ENCODE data around the gene SPPL2B.

SPPL2B gene

GRCh38 chr19:2321565-2322283, 6.8 kb upstream of the SPPL2B start:
- no peak for TF ChIP-seq CEBPB (IDR thresholded peaks at IDR 0.05)

- TF ChIP-seq CREB1 (IDR thresholded peaks at IDR 0.05; ENCODE audit: low read depth) (no peak), YY1 (IDR thresholded peaks at IDR 0.05; ENCODE audit: low read depth) (no peak), TCF12 (IDR thresholded peaks at IDR 0.05; ENCODE audit: low read depth) (no peak), USF1 (IDR thresholded peaks at IDR 0.05) (no peak), CEBPB (IDR thresholded peaks at IDR 0.05) (no peak), ZBTB7A (IDR thresholded peaks at IDR 0.05; ENCODE audit: low read depth) (no peak), TEAD4 (IDR thresholded peaks at IDR 0.05) (no peak), NFIC (IDR thresholded peaks at IDR 0.05) (no peak)
- TF ChIP-seq, protein P1, sequence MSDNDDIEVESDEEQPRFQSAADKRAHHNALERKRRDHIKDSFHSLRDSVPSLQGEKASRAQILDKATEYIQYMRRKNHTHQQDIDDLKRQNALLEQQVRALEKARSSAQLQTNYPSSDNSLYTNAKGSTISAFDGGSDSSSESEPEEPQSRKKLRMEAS (IDR thresholded peaks at IDR 0.05) = no peak
Observed at GRCh38 chr19:2323707-2324106, 4.8 kb upstream of the SPPL2B start.

DNA sequence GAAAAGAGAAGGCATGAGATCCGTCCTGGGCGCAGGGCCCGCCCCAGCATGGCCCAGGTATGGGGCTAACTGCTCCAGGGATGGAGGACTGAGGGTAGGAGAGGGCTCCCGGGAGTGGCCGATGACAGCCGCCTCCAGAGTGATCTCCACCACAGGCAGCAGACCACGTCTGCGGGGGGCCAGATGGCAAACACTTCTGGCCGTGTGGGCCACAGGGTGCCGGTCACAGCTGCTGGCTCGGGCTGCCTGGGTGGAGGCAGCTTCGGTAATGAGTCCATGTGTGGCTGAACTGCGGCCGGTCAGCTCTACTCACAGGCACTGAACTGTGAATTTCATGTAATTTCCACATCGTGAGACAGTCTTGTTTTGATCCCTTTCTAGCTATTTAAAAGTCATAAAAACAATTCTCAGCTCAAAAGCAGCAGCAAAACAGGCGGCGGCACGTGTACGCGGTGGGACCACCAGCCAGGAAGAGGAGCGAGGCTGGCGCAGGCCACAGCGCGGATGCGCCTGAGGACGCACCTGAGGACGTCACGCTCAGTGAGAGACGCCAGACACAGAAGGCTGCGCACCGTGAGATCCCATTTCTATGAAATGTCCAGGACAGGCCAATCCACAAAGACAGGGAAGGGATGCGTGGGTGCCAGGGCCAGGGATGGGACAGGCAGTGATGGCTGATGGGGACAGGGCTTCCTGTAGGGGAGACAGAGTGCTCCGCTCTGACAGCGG, 4.1 kb upstream of the SPPL2B start:
- TF ChIP-seq TAF1 (IDR thresholded peaks at IDR 0.05; ENCODE audit: low read depth) (no peak), EGR1 (IDR thresholded peaks at IDR 0.05) (no peak), CEBPB (IDR thresholded peaks at IDR 0.05) (no peak), USF1 (IDR thresholded peaks at IDR 0.05) (no peak), ZBTB7A (IDR thresholded peaks at IDR 0.05; ENCODE audit: low read depth) (no peak), YY1 (IDR thresholded peaks at IDR 0.05; ENCODE audit: low read depth) (no peak), TEAD4 (IDR thresholded peaks at IDR 0.05) (no peak), TCF12 (IDR thresholded peaks at IDR 0.05; ENCODE audit: low read depth) (no peak), NFIC (IDR thresholded peaks at IDR 0.05) (no peak), REST (IDR thresholded peaks at IDR 0.05; ENCODE audit: low read depth) (no peak), RAD21 (IDR thresholded peaks at IDR 0.05; ENCODE audit: low read depth) (no peak), EP300 (IDR thresholded peaks at IDR 0.05; ENCODE audit: borderline replicate concordance) (no peak), CREB1 (IDR thresholded peaks at IDR 0.05; ENCODE audit: low read depth) (no peak), FOXM1 (IDR thresholded peaks at IDR 0.05; ENCODE audit: borderline replicate concordance, low read depth) (no peak)
- TF ChIP-seq, protein P1 (IDR thresholded peaks at IDR 0.05) = no peak

DNA sequence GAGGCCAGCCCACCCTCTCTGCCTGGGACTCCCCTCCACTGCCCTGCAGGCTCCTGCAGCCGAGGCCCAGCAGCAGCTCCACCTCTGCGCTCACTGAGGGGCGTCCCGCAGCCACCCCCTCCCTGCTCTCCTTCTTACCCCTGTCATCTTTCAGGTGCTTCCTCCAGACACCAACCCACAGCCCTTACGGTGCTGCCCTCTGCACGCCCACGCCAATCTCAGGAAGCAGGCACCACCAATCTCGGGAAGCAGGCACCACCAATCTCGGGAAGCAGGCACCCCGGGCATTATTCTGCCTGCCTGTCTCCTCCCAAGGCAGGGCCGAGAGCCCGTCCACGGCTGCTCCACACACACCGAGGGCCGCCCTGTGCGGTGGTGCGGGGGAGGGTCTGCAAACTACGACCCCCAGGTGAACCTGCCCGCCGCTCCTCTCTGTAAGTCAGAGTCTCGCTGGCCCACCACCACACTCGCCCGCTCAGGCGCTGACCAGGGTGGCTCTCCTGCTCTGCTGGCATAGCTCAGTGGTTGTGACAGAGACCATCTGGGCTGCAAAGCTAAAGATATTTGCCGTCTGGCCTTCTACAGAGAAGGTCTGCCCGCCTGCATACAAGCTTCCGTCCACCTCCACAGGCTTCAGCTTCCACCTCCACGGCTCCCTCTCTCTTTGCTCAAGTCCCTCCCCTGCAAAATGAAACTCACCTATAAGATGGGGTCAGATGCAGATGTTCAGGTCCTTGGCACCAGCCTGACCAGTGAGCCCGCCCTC, 3.0 kb upstream of the SPPL2B start:
- TF ChIP-seq CREB1 (IDR thresholded peaks at IDR 0.05; ENCODE audit: low read depth) (no peak), USF1 (IDR thresholded peaks at IDR 0.05) (no peak), FOXM1 (IDR thresholded peaks at IDR 0.05; ENCODE audit: borderline replicate concordance, low read depth) (no peak), EP300 (IDR thresholded peaks at IDR 0.05; ENCODE audit: borderline replicate concordance) (no peak), ZBTB7A (IDR thresholded peaks at IDR 0.05; ENCODE audit: low read depth) (no peak), TCF12 (IDR thresholded peaks at IDR 0.05; ENCODE audit: low read depth) (no peak), TEAD4 (IDR thresholded peaks at IDR 0.05) (no peak)

GRCh38 chr19:2326699-2327360, 1.7 kb upstream of the SPPL2B start:
- TF ChIP-seq USF1 (IDR thresholded peaks at IDR 0.05) (no peak), TEAD4 (IDR thresholded peaks at IDR 0.05) (no peak), RAD21 (IDR thresholded peaks at IDR 0.05; ENCODE audit: low read depth) (no peak), CEBPB (IDR thresholded peaks at IDR 0.05) (no peak), ZBTB7A (IDR thresholded peaks at IDR 0.05; ENCODE audit: low read depth) (no peak), TCF12 (IDR thresholded peaks at IDR 0.05; ENCODE audit: low read depth) (no peak), EP300 (IDR thresholded peaks at IDR 0.05; ENCODE audit: borderline replicate concordance) (no peak), YY1 (IDR thresholded peaks at IDR 0.05; ENCODE audit: low read depth) (no peak), REST (IDR thresholded peaks at IDR 0.05; ENCODE audit: low read depth) (no peak), CREB1 (IDR thresholded peaks at IDR 0.05; ENCODE audit: low read depth) (no peak), TAF1 (IDR thresholded peaks at IDR 0.05; ENCODE audit: low read depth) (no peak), NFIC (IDR thresholded peaks at IDR 0.05) (no peak)
- TF ChIP-seq, protein P1 (IDR thresholded peaks at IDR 0.05) = no peak
